PFSK-1 (cell line): ENCODE results near the gene KDM2A.

Experiments used
- FOXP2 ChIP-seq: optimal IDR thresholded peaks from 2 replicates; pipeline ENCODE3; 2011; ENCODE audit warnings: borderline replicate concordance, control low read depth, inconsistent platforms; ENCODE audit not compliant: insufficient read depth; ENCODE audit errors: extremely low read length, extremely low read depth
- POLR2AphosphoS5 ChIP-seq: IDR thresholded peaks from 2 replicates; pipeline ENCODE4 v1.6.1; 2012; ENCODE audit warnings: low read depth, mild to moderate bottlenecking, control low read depth, low read length, moderate library complexity
- REST ChIP-seq, 2 experiments: IDR thresholded peaks; 2 replicates each; pipeline versions ENCODE4 v1.6.1 to v1.8.0; 2011 to 2012; ENCODE audit warnings: low read depth in 2 of 2, low read length in 2 of 2, control low read depth in 1 of 2, inconsistent platforms in 1 of 2, mild to moderate bottlenecking in 1 of 2, moderate library complexity in 1 of 2; ENCODE audit not compliant: insufficient read depth in 1 of 2
- SIN3A ChIP-seq: IDR thresholded peaks from 2 replicates; pipeline ENCODE4 v1.6.1; 2012; ENCODE audit warnings: mild to moderate bottlenecking, low read length, moderate library complexity, borderline replicate concordance; ENCODE audit not compliant: insufficient read depth
- TAF1 ChIP-seq: IDR thresholded peaks from 2 replicates; pipeline ENCODE4 v1.6.1; 2012; ENCODE audit warnings: low read length, control low read depth, borderline replicate concordance; ENCODE audit not compliant: insufficient read depth

Gene KDM2A

DNA sequence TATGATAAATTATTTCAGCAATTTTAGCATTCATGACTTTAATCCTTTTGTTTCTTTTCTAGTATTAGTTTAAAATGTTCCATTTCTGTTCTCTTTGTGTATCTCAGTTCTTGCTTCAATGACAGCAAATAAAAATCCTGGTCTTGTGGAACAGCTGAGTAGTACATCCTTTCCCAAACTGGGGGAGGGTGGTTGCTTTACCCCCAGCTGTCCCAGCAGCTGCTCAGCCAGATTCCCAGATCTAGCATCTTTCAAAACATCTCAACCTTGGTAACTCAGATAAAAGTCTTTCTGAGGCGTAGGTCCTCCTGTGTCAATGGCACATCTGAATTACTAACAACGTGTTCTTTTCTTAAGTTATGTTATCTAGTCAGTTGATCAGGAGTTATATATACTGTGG lies 75.0 kb downstream of the KDM2A start:
- TF ChIP-seq POLR2AphosphoS5: no peak
- no peak for TF ChIP-seq FOXP2
- no peak for TF ChIP-seq TAF1
- no peak for TF ChIP-seq REST (IDR thresholded peaks at IDR 0.05; ENCODE audit: insufficient read depth in 1 of 2, low read depth in 2 of 2, low read length in 2 of 2)
- no peak for TF ChIP-seq SIN3A

DNA sequence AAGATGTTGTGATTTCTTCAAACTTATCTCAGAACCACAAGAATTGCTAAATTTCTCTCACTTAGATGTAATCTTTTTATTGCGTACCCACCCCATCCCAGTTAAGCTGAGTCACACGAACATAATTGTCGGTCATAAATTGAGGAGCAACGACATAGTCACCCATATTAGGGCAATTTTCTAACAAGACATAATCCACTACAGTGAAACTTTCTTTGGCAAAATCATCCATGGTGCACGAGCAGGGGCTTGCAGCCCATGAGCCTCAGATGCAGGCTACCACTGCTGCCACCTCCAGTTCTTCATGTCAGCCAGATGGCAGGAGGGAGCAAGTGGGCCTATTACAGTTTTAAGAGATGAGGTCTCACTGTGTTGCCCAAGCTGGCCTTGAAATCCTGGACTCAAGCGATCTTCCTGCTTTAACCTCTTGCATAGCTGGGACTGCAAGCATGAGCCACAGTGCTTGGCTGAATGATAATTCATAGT lies 77.0 kb downstream of the KDM2A start:
- TF ChIP-seq FOXP2 (no peak), TAF1 (no peak), REST (IDR thresholded peaks at IDR 0.05; ENCODE audit: insufficient read depth in 1 of 2, low read depth in 2 of 2, low read length in 2 of 2) (no peak), SIN3A (no peak), POLR2AphosphoS5 (no peak)

- TF ChIP-seq REST (IDR thresholded peaks at IDR 0.05; ENCODE audit: insufficient read depth in 1 of 2, low read depth in 2 of 2, low read length in 2 of 2) (no peak), TAF1 (no peak), POLR2AphosphoS5 (no peak), SIN3A (no peak), FOXP2 (no peak)
Observed at GRCh38 chr11:67197606-67198005, 78.5 kb downstream of the KDM2A start.

DNA sequence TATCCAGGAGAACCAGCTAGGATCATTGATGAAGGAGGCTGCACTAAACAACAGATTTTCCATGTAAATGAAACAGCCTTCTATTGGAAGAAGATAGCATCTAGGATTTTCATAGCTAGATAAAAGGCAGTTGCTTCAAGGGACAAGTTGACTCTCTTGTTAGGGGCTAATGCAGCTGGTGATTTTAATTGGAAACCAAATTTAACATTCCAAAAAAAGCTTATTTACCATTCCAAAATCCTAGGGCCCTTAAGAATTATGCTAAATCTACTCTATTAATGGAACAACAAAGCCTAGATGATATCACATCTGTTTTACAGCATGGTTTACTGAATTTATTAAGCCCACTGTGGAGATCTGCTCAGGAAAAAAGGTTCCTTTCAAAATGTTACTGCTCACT lies 80.7 kb downstream of the KDM2A start:
- TF ChIP-seq FOXP2: no peak
- no peak for TF ChIP-seq TAF1
- TF ChIP-seq REST (IDR thresholded peaks at IDR 0.05; ENCODE audit: insufficient read depth in 1 of 2, low read depth in 2 of 2, low read length in 2 of 2): no peak
- TF ChIP-seq POLR2AphosphoS5: no peak
- TF ChIP-seq SIN3A: no peak

GRCh38 chr11:67202028-67202427 lies 83.0 kb downstream of the KDM2A start:
- no peak for TF ChIP-seq FOXP2
- TF ChIP-seq REST (IDR thresholded peaks at IDR 0.05; ENCODE audit: insufficient read depth in 1 of 2, low read depth in 2 of 2, low read length in 2 of 2): no peak
- no peak for TF ChIP-seq TAF1
- TF ChIP-seq SIN3A: no peak
- TF ChIP-seq POLR2AphosphoS5: no peak
